ENCODE measurements around the gene ZDHHC21.

DNA sequence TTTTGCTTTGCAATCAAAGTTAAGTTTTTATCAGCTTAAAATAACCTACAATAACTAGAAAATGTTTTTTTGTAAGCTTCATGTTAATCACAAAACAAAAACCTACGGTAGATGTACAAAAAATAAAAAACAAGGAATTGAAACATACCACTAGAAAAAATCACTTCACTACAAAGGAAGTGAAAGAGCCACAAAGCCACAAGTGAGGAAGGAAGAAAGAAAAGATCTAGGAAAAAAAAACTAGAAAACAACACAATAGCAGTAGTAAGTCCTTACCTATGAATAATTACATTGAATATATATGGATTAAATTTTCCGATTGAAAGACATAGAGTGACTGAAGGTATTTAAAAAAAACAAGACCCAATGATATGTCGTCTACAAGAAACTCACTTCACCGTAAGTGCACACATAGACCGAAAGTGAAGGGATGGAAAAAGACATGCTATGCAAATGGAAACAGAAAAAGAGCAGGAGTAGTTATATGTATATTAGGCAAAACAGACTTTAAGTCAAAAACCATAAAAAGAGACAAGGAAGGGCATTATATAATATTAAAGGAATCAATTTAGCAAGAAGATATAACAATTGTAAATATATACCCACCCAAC is 13.4 kb upstream of the ZDHHC21 start:
- TF ChIP-seq, protein P1, sequence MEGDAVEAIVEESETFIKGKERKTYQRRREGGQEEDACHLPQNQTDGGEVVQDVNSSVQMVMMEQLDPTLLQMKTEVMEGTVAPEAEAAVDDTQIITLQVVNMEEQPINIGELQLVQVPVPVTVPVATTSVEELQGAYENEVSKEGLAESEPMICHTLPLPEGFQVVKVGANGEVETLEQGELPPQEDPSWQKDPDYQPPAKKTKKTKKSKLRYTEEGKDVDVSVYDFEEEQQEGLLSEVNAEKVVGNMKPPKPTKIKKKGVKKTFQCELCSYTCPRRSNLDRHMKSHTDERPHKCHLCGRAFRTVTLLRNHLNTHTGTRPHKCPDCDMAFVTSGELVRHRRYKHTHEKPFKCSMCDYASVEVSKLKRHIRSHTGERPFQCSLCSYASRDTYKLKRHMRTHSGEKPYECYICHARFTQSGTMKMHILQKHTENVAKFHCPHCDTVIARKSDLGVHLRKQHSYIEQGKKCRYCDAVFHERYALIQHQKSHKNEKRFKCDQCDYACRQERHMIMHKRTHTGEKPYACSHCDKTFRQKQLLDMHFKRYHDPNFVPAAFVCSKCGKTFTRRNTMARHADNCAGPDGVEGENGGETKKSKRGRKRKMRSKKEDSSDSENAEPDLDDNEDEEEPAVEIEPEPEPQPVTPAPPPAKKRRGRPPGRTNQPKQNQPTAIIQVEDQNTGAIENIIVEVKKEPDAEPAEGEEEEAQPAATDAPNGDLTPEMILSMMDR (IDR thresholded peaks at IDR 0.05; ENCODE audit: control extremely low read depth in 1 of 3, insufficient read depth in 1 of 3, low read depth in 1 of 3, low read length in 3 of 3), result no peak
- TF ChIP-seq CBX8 (IDR thresholded peaks at IDR 0.05; ENCODE audit: borderline replicate concordance, low read depth, low read length) (no peak), ZNF274 (IDR thresholded peaks at IDR 0.05; ENCODE audit: borderline replicate concordance, extremely low read depth, low read length) (no peak), EZH2 (IDR thresholded peaks at IDR 0.05; ENCODE audit: low read depth, low read length, severe bottlenecking) (no peak), TAF1 (IDR thresholded peaks at IDR 0.05; ENCODE audit: low read depth, low read length) (no peak), EP300 (IDR thresholded peaks at IDR 0.05; ENCODE audit: borderline replicate concordance in 1 of 2, low read depth in 2 of 2, low read length in 2 of 2) (no peak), SP4 (IDR thresholded peaks at IDR 0.05; ENCODE audit: low read length) (no peak), CREB1 (IDR thresholded peaks at IDR 0.05) (no peak), RAD21 (IDR thresholded peaks at IDR 0.05 in 1 of 2, conservative IDR thresholded peaks at IDR 0.05 in 1 of 2; ENCODE audit: low read depth in 2 of 2, low read length in 2 of 2) (no peak), GTF2F1 (IDR thresholded peaks at IDR 0.05; ENCODE audit: borderline replicate concordance, low read depth, low read length) (no peak), RXRA (IDR thresholded peaks at IDR 0.05; ENCODE audit: insufficient read depth, low read depth, low read length) (no peak)
- TF ChIP-seq, protein P2, sequence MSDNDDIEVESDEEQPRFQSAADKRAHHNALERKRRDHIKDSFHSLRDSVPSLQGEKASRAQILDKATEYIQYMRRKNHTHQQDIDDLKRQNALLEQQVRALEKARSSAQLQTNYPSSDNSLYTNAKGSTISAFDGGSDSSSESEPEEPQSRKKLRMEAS (IDR thresholded peaks at IDR 0.05), result no peak
- TF ChIP-seq, protein P3, sequence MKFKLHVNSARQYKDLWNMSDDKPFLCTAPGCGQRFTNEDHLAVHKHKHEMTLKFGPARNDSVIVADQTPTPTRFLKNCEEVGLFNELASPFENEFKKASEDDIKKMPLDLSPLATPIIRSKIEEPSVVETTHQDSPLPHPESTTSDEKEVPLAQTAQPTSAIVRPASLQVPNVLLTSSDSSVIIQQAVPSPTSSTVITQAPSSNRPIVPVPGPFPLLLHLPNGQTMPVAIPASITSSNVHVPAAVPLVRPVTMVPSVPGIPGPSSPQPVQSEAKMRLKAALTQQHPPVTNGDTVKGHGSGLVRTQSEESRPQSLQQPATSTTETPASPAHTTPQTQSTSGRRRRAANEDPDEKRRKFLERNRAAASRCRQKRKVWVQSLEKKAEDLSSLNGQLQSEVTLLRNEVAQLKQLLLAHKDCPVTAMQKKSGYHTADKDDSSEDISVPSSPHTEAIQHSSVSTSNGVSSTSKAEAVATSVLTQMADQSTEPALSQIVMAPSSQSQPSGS (IDR thresholded peaks at IDR 0.05; ENCODE audit: low read length), result no peak
